GM23338 (cell line): Measurements from ENCODE around the gene OLA1. TPM values are rescaled to one million over a fixed set of nuclear protein-coding genes. Genes with fewer than 3 reads are reported as not detected.

Experiments
- ATAC-seq: fragments of 200-7000 bp; cut with Tn5 transposase; 3 replicates; pipeline ENCODE4 v1.9.1; 2020
- DNase-seq: peaks from one replicate; pipeline ENCODE4 v3.0.0-alpha.2; 2015; ENCODE audit warnings: low spot score
- H2AFZ ChIP-seq: fragments of 200-600 bp; sonication (generic); 2 replicates; pipeline ENCODE4 v1.8.0; 2016; ENCODE audit warnings: antibody characterized with exemption, mild to moderate bottlenecking, moderate library complexity
- H3F3A ChIP-seq: fragments of 200-600 bp; sonication (generic); replicated peaks from 2 replicates; pipeline ENCODE4 v1.8.0; 2017; ENCODE audit warnings: antibody characterized with exemption, mixed run types, low read depth
- H3K27ac ChIP-seq: fragments of 200-600 bp; sonication (generic); 2 replicates; pipeline ENCODE4 v1.6.1; 2016; ENCODE audit warnings: low read depth
- H3K27me3 ChIP-seq: fragments of 200-600 bp; sonication (generic); 2 replicates; pipeline ENCODE4 v1.8.0; 2016; ENCODE audit warnings: mild to moderate bottlenecking, mixed run types, moderate library complexity; ENCODE audit not compliant: insufficient read depth
- H3K36me3 ChIP-seq: fragments of 200-600 bp; sonication (generic); 2 replicates; pipeline ENCODE4 v1.8.0; 2016; ENCODE audit warnings: mild to moderate bottlenecking; ENCODE audit not compliant: insufficient read depth
- H3K4me1 ChIP-seq: fragments of 200-600 bp; sonication (generic); 2 replicates; pipeline ENCODE4 v1.8.0; 2016; ENCODE audit warnings: mild to moderate bottlenecking, moderate library complexity; ENCODE audit not compliant: insufficient read depth
- H3K4me2 ChIP-seq: fragments of 200-600 bp; sonication (generic); 2 replicates; pipeline ENCODE4 v1.7.1; 2017; ENCODE audit warnings: mixed run types
- H3K4me3 ChIP-seq: fragments of 200-600 bp; sonication (generic); 2 replicates; pipeline ENCODE4 v1.6.1; 2016; ENCODE audit warnings: mixed run types
- H3K79me2 ChIP-seq: fragments of 200-600 bp; sonication (generic); replicated peaks from 2 replicates; pipeline ENCODE4 v1.8.0; 2017; ENCODE audit warnings: mild to moderate bottlenecking; ENCODE audit not compliant: insufficient read depth
- H3K9me2 ChIP-seq: fragments of 200-600 bp; sonication (generic); 2 replicates; pipeline ENCODE4 v1.8.0; 2017; ENCODE audit not compliant: insufficient read depth
- H4K20me1 ChIP-seq: fragments of 200-600 bp; sonication (generic); replicated peaks from 2 replicates; pipeline ENCODE4 v1.8.0; 2017; ENCODE audit warnings: mild to moderate bottlenecking; ENCODE audit not compliant: insufficient read depth
- H3K27ac Mint-ChIP-seq: 2 replicates; pipeline ENCODE4 v1.8.0; 2020; ENCODE audit warnings: inconsistent platforms, mild to moderate bottlenecking, moderate library complexity, mixed read lengths
- H3K27me3 Mint-ChIP-seq: 3 replicates; pipeline ENCODE4 v1.8.0; 2022; ENCODE audit warnings: low read depth, mild to moderate bottlenecking, moderate library complexity, mixed read lengths, inconsistent platforms; ENCODE audit not compliant: insufficient read depth, poor library complexity
- H3K36me3 Mint-ChIP-seq: 3 replicates; pipeline ENCODE4 v1.8.0; 2021; ENCODE audit warnings: low read depth, mild to moderate bottlenecking, inconsistent platforms, moderate library complexity, mixed read lengths
- H3K4me1 Mint-ChIP-seq: 3 replicates; pipeline ENCODE4 v1.8.0; 2020; ENCODE audit warnings: mild to moderate bottlenecking, inconsistent platforms, mixed read lengths
- H3K4me3 Mint-ChIP-seq: 3 replicates; pipeline ENCODE4 v1.8.0; 2021; ENCODE audit warnings: moderate library complexity, mild to moderate bottlenecking, inconsistent platforms, mixed read lengths
- H3K9me3 Mint-ChIP-seq: 3 replicates; pipeline ENCODE4 v1.8.0; 2020; ENCODE audit warnings: moderate library complexity, mild to moderate bottlenecking, inconsistent platforms, mixed read lengths
- CREB1 ChIP-seq: fragments of 250-450 bp; sonication (Bioruptor Pico); IDR thresholded peaks from 2 replicates; pipeline ENCODE4 v1.5.0; 2020; ENCODE audit warnings: low read depth, mild to moderate bottlenecking, moderate library complexity
- EZH2 ChIP-seq: fragments of 200-600 bp; sonication (generic); IDR thresholded peaks from one replicate; pipeline ENCODE4 v1.8.0; 2017; ENCODE audit warnings: antibody characterized with exemption, mild to moderate bottlenecking, low read depth; ENCODE audit not compliant: unreplicated experiment
- NANOG ChIP-seq: IDR thresholded peaks from 2 replicates; pipeline ENCODE4 v1.6.1; 2016; ENCODE audit warnings: antibody characterized with exemption, borderline replicate concordance
- POLR2AphosphoS5 ChIP-seq: IDR thresholded peaks from 2 replicates; pipeline ENCODE4 v1.6.1; 2016; ENCODE audit warnings: antibody characterized with exemption, low read depth
- ZNF114 ChIP-seq: fragments of 250-450 bp; sonication (Bioruptor Pico); IDR thresholded peaks from 2 replicates; pipeline ENCODE4 v1.5.0; 2020; ENCODE audit warnings: mild to moderate bottlenecking, moderate library complexity
- polyA plus RNA-seq: library from polyadenylated mRNA; unstranded; fragments of >200 nt; fragmentation: Nextera tagmentation; extraction: Ambion mirVana; gene quantifications from 2 replicates; pipeline ENCODE4 v1.2.1, GENCODE V29; 2016
- total RNA-seq: library from RNA; depleted of rRNA; stranded (reverse); fragments of >200 nt; shearing (Covaris generic); gene quantifications from 2 replicates; pipeline ENCODE4 v1.2.3, GENCODE V29; 2014
- TF ChIP-seq, protein P1 (sequence below): fragments of 250-450 bp; sonication (Bioruptor Pico); IDR thresholded peaks from 2 replicates; pipeline ENCODE4 v1.5.0; 2020; ENCODE audit warnings: mild to moderate bottlenecking, moderate library complexity
- TF ChIP-seq, protein P2 (sequence below): IDR thresholded peaks from 2 replicates; pipeline ENCODE4 v1.6.1; 2016; ENCODE audit warnings: antibody characterized with exemption

The OLA1 gene
- total and polyA plus RNA-seq, 2 experiments from 2014 or later = 104 to 242 TPM

DNA sequence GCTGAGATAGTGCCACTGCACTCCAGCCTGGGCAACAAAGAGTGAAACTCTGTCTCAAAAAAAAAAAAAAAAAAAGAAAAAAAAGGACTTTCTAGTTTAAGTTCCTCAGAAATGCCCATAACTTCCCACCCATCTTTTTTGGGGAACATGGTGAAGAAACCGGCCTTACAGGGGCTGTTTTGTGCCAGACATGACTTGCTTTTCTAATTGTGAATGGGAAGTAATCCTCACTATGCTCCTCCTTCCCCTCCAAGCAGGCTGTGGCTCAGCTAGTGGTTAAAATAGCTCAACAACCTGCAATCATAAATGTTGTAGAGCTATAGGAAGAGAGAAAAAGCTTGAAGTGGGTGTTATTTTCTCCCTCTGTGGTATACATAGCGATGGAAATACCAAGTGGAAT is 34.1 kb upstream of the OLA1 start:
- Histone ChIP-seq H3K4me3 (no peak overlapping the region), H3K36me3 (no peaks in the 10 kb centered on the region), H3K79me2 (no peaks in the 10 kb centered on the region), H3K9me2 (no peaks in the 10 kb centered on the region), H2AFZ (no peak overlapping the region), H4K20me1 (no peaks in the 10 kb centered on the region), H3K27me3 (no peaks in the 10 kb centered on the region), H3K4me2 (no peak overlapping the region), H3K27ac (no peak overlapping the region), H3F3A (no peaks in the 10 kb centered on the region), H3K4me1 (peaks cover 3% of the 10 kb centered on the region; the same call in 1 of the 2 replicates)
- H3K36me3 Mint-ChIP-seq = no peaks in the 10 kb centered on the region
- no peaks in the 10 kb centered on the region for H3K9me3 Mint-ChIP-seq
- H3K4me3 Mint-ChIP-seq = no peak overlapping the region
- peaks cover 6% of the 10 kb centered on the region for H3K4me1 Mint-ChIP-seq
- H3K27me3 Mint-ChIP-seq = peaks cover 2% of the 10 kb centered on the region
- H3K27ac Mint-ChIP-seq = no peak overlapping the region
- DNase-seq (no peak), ATAC-seq (no peak)
- no peak for TF ChIP-seq NANOG
- TF ChIP-seq, protein P1, sequence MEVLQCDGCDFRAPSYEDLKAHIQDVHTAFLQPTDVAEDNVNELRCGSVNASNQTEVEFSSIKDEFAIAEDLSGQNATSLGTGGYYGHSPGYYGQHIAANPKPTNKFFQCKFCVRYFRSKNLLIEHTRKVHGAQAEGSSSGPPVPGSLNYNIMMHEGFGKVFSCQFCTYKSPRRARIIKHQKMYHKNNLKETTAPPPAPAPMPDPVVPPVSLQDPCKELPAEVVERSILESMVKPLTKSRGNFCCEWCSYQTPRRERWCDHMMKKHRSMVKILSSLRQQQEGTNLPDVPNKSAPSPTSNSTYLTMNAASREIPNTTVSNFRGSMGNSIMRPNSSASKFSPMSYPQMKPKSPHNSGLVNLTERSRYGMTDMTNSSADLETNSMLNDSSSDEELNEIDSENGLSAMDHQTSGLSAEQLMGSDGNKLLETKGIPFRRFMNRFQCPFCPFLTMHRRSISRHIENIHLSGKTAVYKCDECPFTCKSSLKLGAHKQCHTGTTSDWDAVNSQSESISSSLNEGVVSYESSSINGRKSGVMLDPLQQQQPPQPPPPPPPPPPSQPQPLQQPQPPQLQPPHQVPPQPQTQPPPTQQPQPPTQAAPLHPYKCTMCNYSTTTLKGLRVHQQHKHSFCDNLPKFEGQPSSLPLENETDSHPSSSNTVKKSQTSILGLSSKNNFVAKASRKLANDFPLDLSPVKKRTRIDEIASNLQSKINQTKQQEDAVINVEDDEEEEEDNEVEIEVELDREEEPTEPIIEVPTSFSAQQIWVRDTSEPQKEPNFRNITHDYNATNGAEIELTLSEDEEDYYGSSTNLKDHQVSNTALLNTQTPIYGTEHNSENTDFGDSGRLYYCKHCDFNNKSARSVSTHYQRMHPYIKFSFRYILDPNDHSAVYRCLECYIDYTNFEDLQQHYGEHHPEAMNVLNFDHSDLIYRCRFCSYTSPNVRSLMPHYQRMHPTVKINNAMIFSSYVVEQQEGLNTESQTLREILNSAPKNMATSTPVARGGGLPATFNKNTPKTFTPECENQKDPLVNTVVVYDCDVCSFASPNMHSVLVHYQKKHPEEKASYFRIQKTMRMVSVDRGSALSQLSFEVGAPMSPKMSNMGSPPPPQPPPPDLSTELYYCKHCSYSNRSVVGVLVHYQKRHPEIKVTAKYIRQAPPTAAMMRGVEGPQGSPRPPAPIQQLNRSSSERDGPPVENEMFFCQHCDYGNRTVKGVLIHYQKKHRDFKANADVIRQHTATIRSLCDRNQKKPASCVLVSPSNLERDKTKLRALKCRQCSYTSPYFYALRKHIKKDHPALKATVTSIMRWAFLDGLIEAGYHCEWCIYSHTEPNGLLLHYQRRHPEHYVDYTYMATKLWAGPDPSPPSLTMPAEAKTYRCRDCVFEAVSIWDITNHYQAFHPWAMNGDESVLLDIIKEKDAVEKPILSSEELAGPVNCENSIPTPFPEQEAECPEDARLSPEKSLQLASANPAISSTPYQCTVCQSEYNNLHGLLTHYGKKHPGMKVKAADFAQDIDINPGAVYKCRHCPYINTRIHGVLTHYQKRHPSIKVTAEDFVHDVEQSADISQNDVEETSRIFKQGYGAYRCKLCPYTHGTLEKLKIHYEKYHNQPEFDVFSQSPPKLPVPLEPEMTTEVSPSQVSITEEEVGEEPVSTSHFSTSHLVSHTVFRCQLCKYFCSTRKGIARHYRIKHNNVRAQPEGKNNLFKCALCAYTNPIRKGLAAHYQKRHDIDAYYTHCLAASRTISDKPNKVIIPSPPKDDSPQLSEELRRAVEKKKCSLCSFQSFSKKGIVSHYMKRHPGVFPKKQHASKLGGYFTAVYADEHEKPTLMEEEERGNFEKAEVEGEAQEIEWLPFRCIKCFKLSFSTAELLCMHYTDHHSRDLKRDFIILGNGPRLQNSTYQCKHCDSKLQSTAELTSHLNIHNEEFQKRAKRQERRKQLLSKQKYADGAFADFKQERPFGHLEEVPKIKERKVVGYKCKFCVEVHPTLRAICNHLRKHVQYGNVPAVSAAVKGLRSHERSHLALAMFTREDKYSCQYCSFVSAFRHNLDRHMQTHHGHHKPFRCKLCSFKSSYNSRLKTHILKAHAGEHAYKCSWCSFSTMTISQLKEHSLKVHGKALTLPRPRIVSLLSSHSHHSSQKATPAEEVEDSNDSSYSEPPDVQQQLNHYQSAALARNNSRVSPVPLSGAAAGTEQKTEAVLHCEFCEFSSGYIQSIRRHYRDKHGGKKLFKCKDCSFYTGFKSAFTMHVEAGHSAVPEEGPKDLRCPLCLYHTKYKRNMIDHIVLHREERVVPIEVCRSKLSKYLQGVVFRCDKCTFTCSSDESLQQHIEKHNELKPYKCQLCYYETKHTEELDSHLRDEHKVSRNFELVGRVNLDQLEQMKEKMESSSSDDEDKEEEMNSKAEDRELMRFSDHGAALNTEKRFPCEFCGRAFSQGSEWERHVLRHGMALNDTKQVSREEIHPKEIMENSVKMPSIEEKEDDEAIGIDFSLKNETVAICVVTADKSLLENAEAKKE (CRISPR knock-in tag) = no peak
- no peak for TF ChIP-seq POLR2AphosphoS5
- TF ChIP-seq ZNF114 (CRISPR knock-in tag) = no peak
- no peak for TF ChIP-seq EZH2
- TF ChIP-seq CREB1 (CRISPR knock-in tag) = no peak

DNA sequence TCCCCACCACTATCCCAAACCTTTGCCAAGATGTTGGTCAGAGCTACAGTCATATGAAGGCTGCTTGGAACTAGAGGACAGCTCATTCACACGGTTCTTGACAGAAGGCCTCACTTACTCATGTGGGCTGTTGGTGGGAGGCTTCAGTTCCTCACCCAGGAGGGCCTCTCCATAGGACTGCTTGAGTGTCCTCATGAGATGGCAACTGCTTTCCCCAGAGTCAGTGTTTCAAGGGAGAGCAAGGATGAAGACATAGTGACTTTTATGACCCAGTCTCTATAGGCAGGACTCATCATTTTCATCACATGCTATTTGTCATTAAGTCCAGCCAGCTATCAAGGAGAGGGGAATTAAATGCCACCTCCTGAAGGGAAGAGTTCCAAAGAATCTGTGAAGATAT is 33.4 kb upstream of the OLA1 start:
- no peaks in the 10 kb centered on the region for H3K27me3 ChIP-seq
- no peaks in the 10 kb centered on the region for H3K36me3 ChIP-seq
- TF ChIP-seq EZH2 (no peak), ZNF114 (CRISPR knock-in tag) (no peak)
- TF ChIP-seq, protein P2, sequence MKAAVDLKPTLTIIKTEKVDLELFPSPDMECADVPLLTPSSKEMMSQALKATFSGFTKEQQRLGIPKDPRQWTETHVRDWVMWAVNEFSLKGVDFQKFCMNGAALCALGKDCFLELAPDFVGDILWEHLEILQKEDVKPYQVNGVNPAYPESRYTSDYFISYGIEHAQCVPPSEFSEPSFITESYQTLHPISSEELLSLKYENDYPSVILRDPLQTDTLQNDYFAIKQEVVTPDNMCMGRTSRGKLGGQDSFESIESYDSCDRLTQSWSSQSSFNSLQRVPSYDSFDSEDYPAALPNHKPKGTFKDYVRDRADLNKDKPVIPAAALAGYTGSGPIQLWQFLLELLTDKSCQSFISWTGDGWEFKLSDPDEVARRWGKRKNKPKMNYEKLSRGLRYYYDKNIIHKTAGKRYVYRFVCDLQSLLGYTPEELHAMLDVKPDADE = no peak

More for the DNA sequence above, 33.4 kb upstream of the OLA1 start:
- peaks cover 2% of the 10 kb centered on the region for H3K27me3 Mint-ChIP-seq
- Histone ChIP-seq H3K27ac (no peak overlapping the region), H3K4me3 (no peak overlapping the region), H3K4me1 (peaks cover 3% of the 10 kb centered on the region; the same call in 1 of the 2 replicates), H2AFZ (no peak overlapping the region), H4K20me1 (no peaks in the 10 kb centered on the region), H3K4me2 (no peak overlapping the region), H3K79me2 (no peaks in the 10 kb centered on the region), H3F3A (no peaks in the 10 kb centered on the region), H3K9me2 (no peaks in the 10 kb centered on the region)
- DNase-seq (no peak), ATAC-seq (no peak)
- H3K27ac Mint-ChIP-seq = no peak overlapping the region
- H3K4me1 Mint-ChIP-seq = peaks cover 6% of the 10 kb centered on the region
- no peaks in the 10 kb centered on the region for H3K36me3 Mint-ChIP-seq
- no peaks in the 10 kb centered on the region for H3K9me3 Mint-ChIP-seq
- H3K4me3 Mint-ChIP-seq = no peak overlapping the region
